ENCODE data around the gene CLIC4. TPM values are rescaled to one million over a fixed set of nuclear protein-coding genes. Genes with fewer than 3 reads are reported as not detected.

CLIC4 gene
- total RNA-seq, 1 donor from 2014 or later = 353 TPM

GRCh38 chr1:24699628-24700027, 45.6 kb upstream of the CLIC4 start:
- H3K27me3 ChIP-seq (ENCODE audit: insufficient read depth, low read length) = no peaks in the 10 kb centered on the region
- no peaks in the 10 kb centered on the region for H3K79me2 ChIP-seq (ENCODE audit: insufficient read depth, low read length)
- Mint-ChIP-seq H3K4me3 (ENCODE audit: unreplicated experiment) (no peak overlapping the region), H3K4me1 (ENCODE audit: low read depth, unreplicated experiment) (peaks cover 6% of the 10 kb centered on the region), H3K27ac (ENCODE audit: unreplicated experiment) (no peak overlapping the region), H3K36me3 (ENCODE audit: low read depth, unreplicated experiment) (no peaks in the 10 kb centered on the region), H3K27me3 (ENCODE audit: low read depth, unreplicated experiment) (no peaks in the 10 kb centered on the region), H3K9me3 (ENCODE audit: unreplicated experiment) (peaks cover 3% of the 10 kb centered on the region)
- H4K20me1 ChIP-seq (ENCODE audit: insufficient read depth, low read length) = no peaks in the 10 kb centered on the region
- H3K4me2 ChIP-seq (ENCODE audit: low read length) = no peak overlapping the region
- DNase-seq (ENCODE audit: low read depth) (no peak), FAIRE-seq (no peak)
- no peak overlapping the region for H3K4me3 ChIP-seq (ENCODE audit: insufficient read depth, low read depth, low read length)
- TF ChIP-seq EZH2 (IDR thresholded peaks at IDR 0.05; ENCODE audit: insufficient read depth, low read length) (no peak), CTCF (IDR thresholded peaks at IDR 0.05; ENCODE audit: insufficient read depth, low read depth, low read length) (no peak)
- no peak overlapping the region for H3K9ac ChIP-seq (ENCODE audit: low read length)
- H3K27ac ChIP-seq (ENCODE audit: low read depth, low read length) = no peak overlapping the region
- no peak overlapping the region for H2AFZ ChIP-seq (ENCODE audit: low read depth, low read length)
- no peaks in the 10 kb centered on the region for H3K36me3 ChIP-seq (ENCODE audit: insufficient read depth, low read length)
- H3K9me3 ChIP-seq (ENCODE audit: insufficient read depth, low read depth, low read length) = no peaks in the 10 kb centered on the region
- H3K4me1 ChIP-seq (ENCODE audit: insufficient read depth, low read length) = peaks cover 18% of the 10 kb centered on the region

- Histone ChIP-seq H3K9me3 (ENCODE audit: insufficient read depth, low read depth, low read length) (no peaks in the 10 kb centered on the region), H4K20me1 (ENCODE audit: insufficient read depth, low read length) (no peaks in the 10 kb centered on the region), H2AFZ (ENCODE audit: low read depth, low read length) (no peak overlapping the region), H3K79me2 (ENCODE audit: insufficient read depth, low read length) (no peaks in the 10 kb centered on the region), H3K36me3 (ENCODE audit: insufficient read depth, low read length) (no peaks in the 10 kb centered on the region), H3K27ac (ENCODE audit: low read depth, low read length) (peak overlapping the region; percentile 23), H3K27me3 (ENCODE audit: insufficient read depth, low read length) (no peaks in the 10 kb centered on the region), H3K4me3 (ENCODE audit: insufficient read depth, low read depth, low read length) (no peak overlapping the region), H3K4me1 (ENCODE audit: insufficient read depth, low read length) (peaks cover 36% of the 10 kb centered on the region), H3K9ac (ENCODE audit: low read length) (no peak overlapping the region), H3K4me2 (ENCODE audit: low read length) (peak overlapping the region; percentile 9)
- Mint-ChIP-seq H3K9me3 (ENCODE audit: unreplicated experiment) (no peaks in the 10 kb centered on the region), H3K27me3 (ENCODE audit: low read depth, unreplicated experiment) (no peaks in the 10 kb centered on the region), H3K27ac (ENCODE audit: unreplicated experiment) (no peak overlapping the region), H3K4me1 (ENCODE audit: low read depth, unreplicated experiment) (peaks cover 13% of the 10 kb centered on the region), H3K36me3 (ENCODE audit: low read depth, unreplicated experiment) (no peaks in the 10 kb centered on the region), H3K4me3 (ENCODE audit: unreplicated experiment) (no peak overlapping the region)
- DNase-seq (ENCODE audit: low read depth) (peak; percentile 93), FAIRE-seq (no peak)
- TF ChIP-seq EZH2 (IDR thresholded peaks at IDR 0.05; ENCODE audit: insufficient read depth, low read length) = no peak
- TF ChIP-seq CTCF (IDR thresholded peaks at IDR 0.05; ENCODE audit: insufficient read depth, low read depth, low read length) = no peak
Measured at GRCh38 chr1:24702511-24703293, 42.5 kb upstream of the CLIC4 start.

Data from astrocyte (in vitro differentiated cells and primary cell).